GM12891 (cell line): ENCODE data around the gene EML6.

ENCODE experiments used
- DNase-seq: peaks from one replicate; pipeline ENCODE4 v3.0.0; 2011; ENCODE audit warnings: low spot score; ENCODE audit not compliant: insufficient read length
- FAIRE-seq: peaks from 2 replicates; lab custom pipeline; 2011; peaks lifted over from hg19 to GRCh38; lab: Jason Lieb, UNC
- PAX5 ChIP-seq: IDR thresholded peaks from 2 replicates; pipeline ENCODE4 v1.6.1; 2011; ENCODE audit warnings: low read length, moderate library complexity, mild to moderate bottlenecking; ENCODE audit not compliant: insufficient read depth, severe bottlenecking
- POLR2A ChIP-seq: IDR thresholded peaks from 2 replicates; pipeline ENCODE4 v1.6.1; 2011; ENCODE audit warnings: low read depth, low read length, control low read depth
- POLR2AphosphoS5 ChIP-seq: IDR thresholded peaks from 2 replicates; pipeline ENCODE4 v1.6.1; 2011; ENCODE audit warnings: low read depth, low read length, control low read depth
- POU2F2 ChIP-seq: IDR thresholded peaks from 2 replicates; pipeline ENCODE4 v1.6.1; 2011; ENCODE audit warnings: low read depth, mild to moderate bottlenecking, control low read depth, low read length, moderate library complexity
- SPI1 ChIP-seq: IDR thresholded peaks from 2 replicates; pipeline ENCODE4 v1.6.1; 2011; ENCODE audit warnings: low read depth, low read length, control low read depth
- TAF1 ChIP-seq: IDR thresholded peaks from 2 replicates; pipeline ENCODE4 v1.6.1; 2011; ENCODE audit warnings: low read depth, low read length, control low read depth

The EML6 gene

GRCh38 chr2:54912893-54913292 lies 189.4 kb downstream of the EML6 start:
- TF ChIP-seq TAF1 (no peak), POLR2A (no peak), POLR2AphosphoS5 (no peak), PAX5 (no peak), POU2F2 (no peak), SPI1 (no peak)
- DNase-seq (no peak), FAIRE-seq (no peak)

GRCh38 chr2:54914637-54915036 lies 191.2 kb downstream of the EML6 start:
- FAIRE-seq (no peak), DNase-seq (no peak)
- TF ChIP-seq POU2F2, result no peak
- TF ChIP-seq POLR2A, result no peak
- TF ChIP-seq POLR2AphosphoS5, result no peak
- no peak for TF ChIP-seq SPI1
- no peak for TF ChIP-seq PAX5
- TF ChIP-seq TAF1, result no peak

- TF ChIP-seq SPI1 (no peak), POU2F2 (no peak), POLR2A (no peak), TAF1 (no peak), PAX5 (no peak), POLR2AphosphoS5 (no peak)
- DNase-seq, result no peak
- no peak for FAIRE-seq
Observed at GRCh38 chr2:54915101-54915500, 191.6 kb downstream of the EML6 start.

- DNase-seq (no peak), FAIRE-seq (no peak)
- TF ChIP-seq POLR2AphosphoS5, result no peak
- TF ChIP-seq POU2F2, result no peak
Observed at GRCh38 chr2:54916637-54917036, 193.2 kb downstream of the EML6 start.

- FAIRE-seq, result no peak
- no peak for DNase-seq
- TF ChIP-seq POLR2A (no peak), POU2F2 (no peak), TAF1 (no peak), SPI1 (no peak), POLR2AphosphoS5 (no peak), PAX5 (no peak)
Observed at GRCh38 chr2:54918647-54919280, 195.3 kb downstream of the EML6 start.

- DNase-seq, result no peak
- FAIRE-seq, result peak; percentile 72
- no peak for TF ChIP-seq PAX5
- no peak for TF ChIP-seq POU2F2
- no peak for TF ChIP-seq POLR2A
- TF ChIP-seq SPI1, result no peak
- no peak for TF ChIP-seq TAF1
- TF ChIP-seq POLR2AphosphoS5, result no peak
Observed at GRCh38 chr2:54920660-54921059, 197.2 kb downstream of the EML6 start.

GRCh38 chr2:54924121-54924520 lies 200.7 kb downstream of the EML6 start:
- TF ChIP-seq POLR2AphosphoS5 (no peak), POLR2A (no peak), TAF1 (no peak), POU2F2 (no peak), PAX5 (no peak), SPI1 (no peak)
- DNase-seq (no peak), FAIRE-seq (no peak)

- FAIRE-seq, result no peak
- no peak for TF ChIP-seq POU2F2
- no peak for TF ChIP-seq SPI1
- no peak for TF ChIP-seq PAX5
- no peak for TF ChIP-seq POLR2AphosphoS5
- TF ChIP-seq POLR2A, result no peak
- TF ChIP-seq TAF1, result no peak
- no peak for DNase-seq
Observed at GRCh38 chr2:54925022-54925421, 201.6 kb downstream of the EML6 start.

- DNase-seq (no peak), FAIRE-seq (no peak)
- TF ChIP-seq PAX5, result no peak
- no peak for TF ChIP-seq POU2F2
- no peak for TF ChIP-seq POLR2AphosphoS5
- no peak for TF ChIP-seq SPI1
- TF ChIP-seq TAF1, result no peak
- TF ChIP-seq POLR2A, result no peak
Observed at GRCh38 chr2:54927085-54927750, 203.8 kb downstream of the EML6 start.
